WERI-Rb-1 (cell line): ENCODE results near the gene ENOX1.
A peak's percentile ranks its signal among the peaks of the same experiment; 100 is the strongest.

Source experiments
- DNase-seq: peaks from one replicate; pipeline ENCODE4 v3.0.0-alpha.2; 2020
- H3K27ac ChIP-seq: fragments of 250-450 bp; sonication (Bioruptor Pico); 2 replicates; pipeline ENCODE4 v1.5.1; 2020; ENCODE audit warnings: mild to moderate bottlenecking, moderate library complexity
- H3K27me3 ChIP-seq: fragments of 250-450 bp; sonication (Bioruptor Pico); 2 replicates; pipeline ENCODE4 v1.5.1; 2021; ENCODE audit warnings: mild to moderate bottlenecking, low read depth, moderate library complexity; ENCODE audit not compliant: insufficient read depth, severe bottlenecking
- H3K36me3 ChIP-seq: fragments of 250-450 bp; sonication (Bioruptor Pico); 2 replicates; pipeline ENCODE4 v1.5.1; 2020; ENCODE audit warnings: mild to moderate bottlenecking, moderate library complexity
- H3K4me3 ChIP-seq: 2 replicates; pipeline ENCODE4 v1.5.1; 2011; ENCODE audit warnings: low read depth, mild to moderate bottlenecking, control low read depth, low read length
- H3K9me3 ChIP-seq: fragments of 250-450 bp; sonication (Bioruptor Pico); 2 replicates; pipeline ENCODE4 v1.5.1; 2021; ENCODE audit warnings: mild to moderate bottlenecking, moderate library complexity; ENCODE audit not compliant: severe bottlenecking
- TF ChIP-seq, protein P1 (sequence below): IDR thresholded peaks from 2 replicates; pipeline ENCODE4 v1.5.1; 2011; ENCODE audit warnings: low read depth, mild to moderate bottlenecking, control low read depth, inconsistent platforms, low read length

ENOX1 gene

DNA sequence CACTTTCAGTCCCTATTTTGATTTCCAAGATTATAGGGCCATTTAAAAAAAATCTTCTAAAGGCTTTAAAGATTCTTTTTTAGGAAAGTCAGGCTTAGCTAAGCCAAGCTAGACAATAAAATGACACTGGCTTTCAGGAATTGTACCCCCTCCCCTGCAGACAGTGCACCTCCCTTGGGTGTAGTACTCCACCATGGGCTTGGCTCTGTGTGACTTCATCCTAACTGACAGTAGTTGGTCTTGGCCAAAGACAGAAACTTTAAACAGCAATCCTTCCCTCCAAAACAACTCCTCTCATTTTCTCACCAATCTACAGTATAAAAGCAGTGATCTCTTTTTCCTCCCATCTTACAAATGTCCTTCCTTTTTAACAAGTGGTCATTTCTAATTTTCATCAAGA lies 480.4 kb downstream of the ENOX1 start:
- H3K4me3 ChIP-seq, result no peak overlapping the region
- TF ChIP-seq, protein P1, sequence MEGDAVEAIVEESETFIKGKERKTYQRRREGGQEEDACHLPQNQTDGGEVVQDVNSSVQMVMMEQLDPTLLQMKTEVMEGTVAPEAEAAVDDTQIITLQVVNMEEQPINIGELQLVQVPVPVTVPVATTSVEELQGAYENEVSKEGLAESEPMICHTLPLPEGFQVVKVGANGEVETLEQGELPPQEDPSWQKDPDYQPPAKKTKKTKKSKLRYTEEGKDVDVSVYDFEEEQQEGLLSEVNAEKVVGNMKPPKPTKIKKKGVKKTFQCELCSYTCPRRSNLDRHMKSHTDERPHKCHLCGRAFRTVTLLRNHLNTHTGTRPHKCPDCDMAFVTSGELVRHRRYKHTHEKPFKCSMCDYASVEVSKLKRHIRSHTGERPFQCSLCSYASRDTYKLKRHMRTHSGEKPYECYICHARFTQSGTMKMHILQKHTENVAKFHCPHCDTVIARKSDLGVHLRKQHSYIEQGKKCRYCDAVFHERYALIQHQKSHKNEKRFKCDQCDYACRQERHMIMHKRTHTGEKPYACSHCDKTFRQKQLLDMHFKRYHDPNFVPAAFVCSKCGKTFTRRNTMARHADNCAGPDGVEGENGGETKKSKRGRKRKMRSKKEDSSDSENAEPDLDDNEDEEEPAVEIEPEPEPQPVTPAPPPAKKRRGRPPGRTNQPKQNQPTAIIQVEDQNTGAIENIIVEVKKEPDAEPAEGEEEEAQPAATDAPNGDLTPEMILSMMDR, result no peak
- no peak overlapping the region for H3K27ac ChIP-seq
- no peaks in the 10 kb centered on the region for H3K27me3 ChIP-seq
- H3K36me3 ChIP-seq, result no peaks in the 10 kb centered on the region
- DNase-seq, result no peak
- H3K9me3 ChIP-seq, result no peaks in the 10 kb centered on the region

GRCh38 chr13:43305416-43305815 lies 481.4 kb downstream of the ENOX1 start:
- TF ChIP-seq, protein P1, result no peak
- Histone ChIP-seq H3K36me3 (no peaks in the 10 kb centered on the region), H3K27ac (no peak overlapping the region), H3K9me3 (no peaks in the 10 kb centered on the region), H3K27me3 (no peaks in the 10 kb centered on the region), H3K4me3 (no peak overlapping the region)
- DNase-seq, result no peak

GRCh38 chr13:43304945-43305344 lies 481.8 kb downstream of the ENOX1 start:
- no peak for DNase-seq

GRCh38 chr13:43304449-43304848 lies 482.3 kb downstream of the ENOX1 start:
- Histone ChIP-seq H3K36me3 (no peaks in the 10 kb centered on the region), H3K27me3 (no peaks in the 10 kb centered on the region), H3K4me3 (no peak overlapping the region), H3K9me3 (no peaks in the 10 kb centered on the region), H3K27ac (no peak overlapping the region)
- DNase-seq, result no peak
- TF ChIP-seq, protein P1, result no peak

More at GRCh38 chr13:43304945-43305344, 481.8 kb downstream of the ENOX1 start:
- Histone ChIP-seq H3K36me3 (no peaks in the 10 kb centered on the region), H3K27me3 (no peaks in the 10 kb centered on the region), H3K9me3 (no peaks in the 10 kb centered on the region), H3K4me3 (no peak overlapping the region), H3K27ac (no peak overlapping the region)
- TF ChIP-seq, protein P1, result peak; percentile 23; the same call in 1 of the 2 replicates

GRCh38 chr13:43303033-43303729 lies 483.6 kb downstream of the ENOX1 start:
- Histone ChIP-seq H3K27me3 (no peaks in the 10 kb centered on the region), H3K4me3 (no peak overlapping the region), H3K36me3 (no peaks in the 10 kb centered on the region), H3K27ac (no peak overlapping the region), H3K9me3 (no peaks in the 10 kb centered on the region)
- DNase-seq, result peak; percentile 43
- TF ChIP-seq, protein P1, result peak; percentile 45; the same call in 1 of the 2 replicates
